ENCODE results near the gene BABAM1. TPM values are rescaled to one million over a fixed set of nuclear protein-coding genes. Genes with fewer than 3 reads are reported as not detected.

BABAM1 gene
- total and polyA plus RNA-seq, 12 donors, result 68.5 to 162 (median 81.2) TPM

- no peak for TF ChIP-seq POLR2A (IDR thresholded peaks at IDR 0.05)
- peak in 2 of 6 experiments; percentile 6 to 21 for TF ChIP-seq CTCF (IDR thresholded peaks at IDR 0.05)
- Histone ChIP-seq H3K9me3 (replicated peaks in 1 of 3) (no peaks in the 10 kb centered on the region), H3K27me3 (no peaks in the 10 kb centered on the region), H3K4me3 (no peak overlapping the region), H3K36me3 (replicated peaks in 1 of 2) (peaks cover 0 to 7% of the 10 kb centered on the region in 2 donors), H3K27ac (peak overlapping the region in 4 of 5 donors; percentile 24 to 79 (median 76)), H3K4me1 (replicated peaks in 1 of 2) (peaks cover 7 to 20% of the 10 kb centered on the region in 2 donors)
- DNase-seq, result peak in 5 of 7 donors; percentile 68 to 77 (median 73)
- WGBS, 4 donors, result 35 to 56% (median 43%) methylated on average over 4 of the region's 4 CpGs
- intact Hi-C loops (cut with DNase I), result loop anchor here in 1 of 2 donors (10.0 kb wide), 1 partner anchor 89 kb away; no protein-coding TSS in a partner anchor
Measured at GRCh38 chr19:17296273-17296672, 29.0 kb downstream of the BABAM1 start.

- intact Hi-C loops (cut with DNase I), result loop anchor here in 1 of 2 donors (10.0 kb wide), 1 partner anchor 88 kb away; no protein-coding TSS in a partner anchor
- peak overlapping the region in 2 of 5 donors; percentile 34 to 79 for H3K27ac ChIP-seq
- H3K9me3 ChIP-seq (replicated peaks in 1 of 3), result no peaks in the 10 kb centered on the region
- no peak for DNase-seq
- TF ChIP-seq POLR2A (IDR thresholded peaks at IDR 0.05) (no peak), CTCF (IDR thresholded peaks at IDR 0.05) (no peak)
- H3K4me1 ChIP-seq (replicated peaks in 1 of 2), result peaks cover 7 to 19% of the 10 kb centered on the region in 2 donors
- peaks cover 0 to 7% of the 10 kb centered on the region in 2 donors for H3K36me3 ChIP-seq (replicated peaks in 1 of 2)
- 88 to 93% (median 89%) methylated on average over 6 of the region's 6 CpGs for WGBS, 4 donors
- H3K27me3 ChIP-seq, result no peaks in the 10 kb centered on the region
- H3K4me3 ChIP-seq, result no peak overlapping the region
Measured at GRCh38 chr19:17296976-17297375, 29.7 kb downstream of the BABAM1 start.

GRCh38 chr19:17300992-17301619 is 33.9 kb downstream of the BABAM1 start:
- Histone ChIP-seq H3K27me3 (no peaks in the 10 kb centered on the region), H3K36me3 (replicated peaks in 1 of 2) (no peaks in the 10 kb centered on the region), H3K4me3 (no peak overlapping the region), H3K9me3 (replicated peaks in 1 of 3) (no peaks in the 10 kb centered on the region), H3K27ac (no peak overlapping the region), H3K4me1 (replicated peaks in 1 of 2) (peaks cover 22 to 34% of the 10 kb centered on the region in 2 donors)
- DNase-seq, result peak in 1 of 7 donors; percentile 30
- WGBS, 4 donors, result 90 to 95% (median 94%) methylated on average over 16 to 51 of the region's 51 CpGs
- TF ChIP-seq POLR2A (IDR thresholded peaks at IDR 0.05) (no peak), CTCF (IDR thresholded peaks at IDR 0.05) (no peak)
- intact Hi-C loops (cut with DNase I), result loop anchor here in 1 of 2 donors (10.0 kb wide), 1 partner anchor 84 kb away; no protein-coding TSS in a partner anchor

GRCh38 chr19:17302391-17303166 is 35.3 kb downstream of the BABAM1 start:
- DNase-seq, result peak in 3 of 7 donors; percentile 33 to 78 (median 53)
- H3K27ac ChIP-seq, result peak overlapping the region in 4 of 5 donors; percentile 64 to 95 (median 85)
- intact Hi-C loops (cut with DNase I), result loop anchor here in 1 of 2 donors (10.0 kb wide), 1 partner anchor 82 kb away; no protein-coding TSS in a partner anchor
- no peaks in the 10 kb centered on the region for H3K36me3 ChIP-seq (replicated peaks in 1 of 2)
- H3K27me3 ChIP-seq, result no peaks in the 10 kb centered on the region
- no peaks in the 10 kb centered on the region for H3K9me3 ChIP-seq (replicated peaks in 1 of 3)
- WGBS, 4 donors, result 9 to 14% (median 12%) methylated on average over 20 to 29 of the region's 29 CpGs; no CpG with 5 or more reads in 1 of the 4 donors
- H3K4me3 ChIP-seq, result peak overlapping the region; percentile 35 to 90 (median 70)
- H3K4me1 ChIP-seq (replicated peaks in 1 of 2), result peaks cover 33 to 47% of the 10 kb centered on the region in 2 donors
- TF ChIP-seq POLR2A (IDR thresholded peaks at IDR 0.05) (no peak), CTCF (IDR thresholded peaks at IDR 0.05) (no peak)
